Astrocyte of the spinal cord (primary cell): Measurements from ENCODE around the gene PRMT1.

Experiments used
- DNase-seq: peaks from one replicate; pipeline ENCODE4 v3.0.0; 2011; ENCODE audit warnings: low read depth, low spot score
- H3K4me3 ChIP-seq: 2 replicates; pipeline ENCODE4 v1.5.1; 2011; ENCODE audit warnings: low read depth, mild to moderate bottlenecking, low read length, moderate library complexity
- in situ Hi-C: cut with HindIII; loops from 2 replicates; pipeline ENCODE4 v1.10.0; 2017; ENCODE audit warnings: low sequenced_read_pairs
- TF ChIP-seq, protein P1 (sequence below): IDR thresholded peaks from 2 replicates; pipeline ENCODE4 v1.5.1; 2012; ENCODE audit warnings: low read depth, mild to moderate bottlenecking, low read length, inconsistent platforms

The PRMT1 gene

DNA sequence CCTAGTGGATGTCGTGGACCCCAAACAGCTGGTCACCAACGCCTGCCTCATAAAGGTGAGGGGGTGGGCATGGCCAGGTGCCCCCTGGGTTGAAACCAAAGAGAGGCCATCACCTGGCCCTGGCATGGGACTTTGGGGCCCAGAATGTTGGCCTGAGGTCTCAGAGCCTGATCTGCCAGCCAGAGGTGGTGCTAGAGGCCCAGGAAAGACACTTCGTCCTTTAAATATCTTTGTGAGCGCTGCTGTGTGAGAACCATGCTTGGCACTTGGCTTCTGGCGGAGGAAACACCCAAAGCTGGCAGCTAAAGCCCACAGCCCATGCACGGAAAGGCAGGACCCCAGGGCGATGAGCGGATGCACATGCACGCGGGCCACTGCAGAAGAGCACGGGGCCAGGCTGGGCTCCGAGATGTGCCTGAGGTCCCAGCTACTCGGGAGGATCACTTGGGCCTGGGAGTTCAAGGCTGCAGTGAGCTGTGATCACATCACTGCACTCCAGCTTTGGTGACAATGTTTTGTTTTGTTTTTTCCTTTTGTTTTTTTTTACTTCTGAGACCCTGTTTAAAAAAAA is 8.0 kb downstream of the PRMT1 start:
- TF ChIP-seq, protein P1, sequence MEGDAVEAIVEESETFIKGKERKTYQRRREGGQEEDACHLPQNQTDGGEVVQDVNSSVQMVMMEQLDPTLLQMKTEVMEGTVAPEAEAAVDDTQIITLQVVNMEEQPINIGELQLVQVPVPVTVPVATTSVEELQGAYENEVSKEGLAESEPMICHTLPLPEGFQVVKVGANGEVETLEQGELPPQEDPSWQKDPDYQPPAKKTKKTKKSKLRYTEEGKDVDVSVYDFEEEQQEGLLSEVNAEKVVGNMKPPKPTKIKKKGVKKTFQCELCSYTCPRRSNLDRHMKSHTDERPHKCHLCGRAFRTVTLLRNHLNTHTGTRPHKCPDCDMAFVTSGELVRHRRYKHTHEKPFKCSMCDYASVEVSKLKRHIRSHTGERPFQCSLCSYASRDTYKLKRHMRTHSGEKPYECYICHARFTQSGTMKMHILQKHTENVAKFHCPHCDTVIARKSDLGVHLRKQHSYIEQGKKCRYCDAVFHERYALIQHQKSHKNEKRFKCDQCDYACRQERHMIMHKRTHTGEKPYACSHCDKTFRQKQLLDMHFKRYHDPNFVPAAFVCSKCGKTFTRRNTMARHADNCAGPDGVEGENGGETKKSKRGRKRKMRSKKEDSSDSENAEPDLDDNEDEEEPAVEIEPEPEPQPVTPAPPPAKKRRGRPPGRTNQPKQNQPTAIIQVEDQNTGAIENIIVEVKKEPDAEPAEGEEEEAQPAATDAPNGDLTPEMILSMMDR = no peak
- H3K4me3 ChIP-seq = no peak overlapping the region
- no peak for DNase-seq
- in situ Hi-C loops = no loop called here

DNA sequence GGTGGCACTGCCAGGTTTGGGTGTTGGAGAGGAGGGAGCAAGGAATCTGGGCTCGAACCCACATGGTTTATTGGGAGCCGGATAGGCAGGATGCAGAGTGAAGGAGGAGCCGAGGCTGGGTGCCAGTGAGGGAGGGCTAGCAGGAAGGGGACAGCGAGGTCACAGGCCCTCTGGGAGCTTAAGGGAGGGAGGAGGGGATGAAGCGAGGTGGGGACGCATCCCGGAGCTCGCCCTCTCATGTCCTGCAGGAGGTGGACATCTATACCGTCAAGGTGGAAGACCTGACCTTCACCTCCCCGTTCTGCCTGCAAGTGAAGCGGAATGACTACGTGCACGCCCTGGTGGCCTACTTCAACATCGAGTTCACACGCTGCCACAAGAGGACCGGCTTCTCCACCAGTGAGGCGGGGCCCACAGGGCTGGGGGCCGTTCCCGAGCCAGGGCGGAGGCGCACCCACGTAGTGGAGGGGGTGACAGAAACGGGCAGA is 8.8 kb downstream of the PRMT1 start:
- in situ Hi-C loops = no loop called here
- H3K4me3 ChIP-seq = no peak overlapping the region
- TF ChIP-seq, protein P1 = no peak
- no peak for DNase-seq

DNA sequence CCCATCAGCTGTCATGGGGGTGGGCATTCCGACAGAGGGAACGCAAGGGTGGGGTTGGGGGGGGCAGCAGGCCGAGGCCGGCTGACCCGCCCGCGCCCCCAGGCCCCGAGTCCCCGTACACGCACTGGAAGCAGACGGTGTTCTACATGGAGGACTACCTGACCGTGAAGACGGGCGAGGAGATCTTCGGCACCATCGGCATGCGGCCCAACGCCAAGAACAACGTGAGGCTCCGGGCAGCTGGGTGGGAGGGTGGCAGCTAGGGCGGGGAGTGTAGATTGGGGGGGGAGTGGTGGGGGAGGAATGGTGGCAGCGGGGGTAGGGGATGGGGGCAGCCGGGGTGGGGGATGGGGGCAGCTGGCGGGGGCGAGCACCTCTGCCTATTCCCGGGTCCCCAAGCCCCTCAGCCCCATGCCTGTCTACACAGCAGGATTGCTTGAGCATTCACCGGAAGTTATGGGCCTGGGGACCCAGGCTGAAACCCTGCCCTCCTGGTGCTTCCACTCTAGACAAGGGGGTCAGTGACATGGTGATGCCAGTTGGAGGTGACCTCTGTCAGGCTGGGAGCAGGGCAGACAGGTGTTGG is 9.5 kb downstream of the PRMT1 start:
- TF ChIP-seq, protein P1 = no peak
- no peak for DNase-seq
- in situ Hi-C loops = no loop called here
- H3K4me3 ChIP-seq = no peak overlapping the region

DNA sequence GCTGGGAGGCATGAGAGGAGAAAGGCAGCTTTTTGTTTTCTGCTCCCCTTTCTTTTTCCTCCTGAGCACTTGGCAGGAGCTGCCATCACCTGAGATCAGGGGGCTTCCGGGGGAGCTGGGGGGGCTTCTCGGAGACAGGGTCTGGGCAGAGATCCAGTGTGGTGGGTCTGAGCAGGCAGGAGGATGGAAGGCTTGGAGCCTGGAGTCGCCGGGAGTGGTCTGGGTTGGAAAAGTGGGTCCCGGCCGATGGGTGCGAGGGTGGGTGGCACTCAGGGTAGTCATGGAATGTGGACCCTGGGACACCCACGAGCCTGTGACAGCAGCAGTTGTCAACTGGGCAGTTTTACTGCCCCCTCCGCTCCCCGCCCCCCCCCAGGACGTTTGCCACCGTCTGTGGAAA is 10.1 kb downstream of the PRMT1 start:
- TF ChIP-seq, protein P1 = no peak
- in situ Hi-C loops = no loop called here
- no peak overlapping the region for H3K4me3 ChIP-seq
- no peak for DNase-seq

DNA sequence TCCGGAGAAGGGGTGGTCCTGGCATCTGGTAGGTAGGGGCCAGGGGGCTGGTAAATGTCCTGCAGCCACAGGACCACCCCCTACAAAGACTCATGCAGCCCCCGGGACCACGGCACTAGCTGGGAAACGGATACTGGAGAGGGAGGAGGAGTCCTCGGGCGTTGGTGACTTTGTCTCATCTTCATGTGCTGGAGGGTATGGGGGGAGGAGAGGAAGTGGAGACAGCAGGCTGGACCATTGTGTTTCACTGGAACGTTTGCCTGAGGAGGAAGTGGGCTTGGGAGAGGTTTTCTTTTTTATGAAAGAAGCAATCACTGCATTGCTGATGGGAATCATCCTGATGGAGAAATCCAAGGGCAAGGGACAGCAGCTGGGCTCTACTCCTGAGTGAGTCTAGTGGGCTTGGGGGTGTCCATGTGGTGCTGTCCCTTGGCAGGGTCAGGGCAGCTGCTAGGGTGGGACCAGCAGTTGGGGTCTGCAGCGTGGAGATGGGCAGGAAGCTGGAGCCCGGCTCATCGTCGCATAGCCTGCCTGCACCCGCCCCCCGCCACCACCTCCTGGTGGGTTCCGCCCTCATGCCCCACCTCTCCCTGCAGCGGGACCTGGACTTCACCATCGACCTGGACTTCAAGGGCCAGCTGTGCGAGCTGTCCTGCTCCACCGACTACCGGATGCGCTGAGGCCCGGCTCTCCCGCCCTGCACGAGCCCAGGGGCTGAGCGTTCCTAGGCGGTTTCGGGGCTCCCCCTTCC is 10.7 kb downstream of the PRMT1 start:
- H3K4me3 ChIP-seq = no peak overlapping the region
- TF ChIP-seq, protein P1 = no peak
- DNase-seq = no peak
- in situ Hi-C loops = no loop called here

DNA sequence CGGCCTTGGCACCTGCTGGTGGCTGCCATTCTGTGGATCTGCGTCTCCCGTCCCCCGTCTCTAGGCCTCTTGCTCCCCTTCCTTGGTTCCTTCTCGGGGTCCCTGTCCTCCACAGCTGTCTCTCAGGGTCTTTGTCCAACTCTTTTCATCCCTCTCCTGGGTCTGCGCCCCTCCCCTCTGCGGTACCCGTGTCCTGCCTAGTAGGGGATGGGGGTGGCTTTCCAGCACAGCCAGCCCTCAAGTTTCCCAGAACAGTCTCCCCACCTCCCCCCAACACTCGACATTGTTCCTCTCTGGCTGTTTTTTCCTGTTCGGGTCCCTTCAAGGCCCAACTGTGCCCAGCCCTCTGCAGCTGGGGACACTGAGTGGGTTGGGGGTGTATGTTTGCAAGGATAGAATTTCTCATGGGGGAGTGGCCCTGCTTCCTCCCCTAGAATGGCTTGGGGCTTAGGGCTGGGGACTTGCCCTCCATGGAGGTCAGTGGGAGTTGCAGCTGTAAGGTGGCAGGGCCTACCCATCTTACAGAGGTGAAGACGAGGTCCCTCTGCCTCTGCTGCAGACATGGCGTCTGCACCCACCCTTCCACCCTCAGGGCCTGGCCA is 11.6 kb downstream of the PRMT1 start:
- no peak overlapping the region for H3K4me3 ChIP-seq
- in situ Hi-C loops = no loop called here
- DNase-seq = no peak
- TF ChIP-seq, protein P1 = no peak
